Erythroblast (primary cell): ENCODE measurements around the gene TATDN3.

Source experiments
- DNase-seq, 2 experiments: peaks; one replicate each; lab custom pipeline; 2025; lab: John Stamatoyannopoulos, UW
- GATA1 ChIP-seq: IDR thresholded peaks from 2 replicates; pipeline ENCODE4 v1.6.1; 2011; ENCODE audit warnings: low read depth, mild to moderate bottlenecking, control low read depth, low read length, moderate library complexity
- POLR2A ChIP-seq: IDR thresholded peaks from 2 replicates; pipeline ENCODE4 v1.6.1; 2011; ENCODE audit warnings: mild to moderate bottlenecking, low read length

The TATDN3 gene

GRCh38 chr1:212785871-212786270 is 5.8 kb upstream of the TATDN3 start:
- no peak for DNase-seq
- no peak for TF ChIP-seq POLR2A
- no peak for TF ChIP-seq GATA1

DNA sequence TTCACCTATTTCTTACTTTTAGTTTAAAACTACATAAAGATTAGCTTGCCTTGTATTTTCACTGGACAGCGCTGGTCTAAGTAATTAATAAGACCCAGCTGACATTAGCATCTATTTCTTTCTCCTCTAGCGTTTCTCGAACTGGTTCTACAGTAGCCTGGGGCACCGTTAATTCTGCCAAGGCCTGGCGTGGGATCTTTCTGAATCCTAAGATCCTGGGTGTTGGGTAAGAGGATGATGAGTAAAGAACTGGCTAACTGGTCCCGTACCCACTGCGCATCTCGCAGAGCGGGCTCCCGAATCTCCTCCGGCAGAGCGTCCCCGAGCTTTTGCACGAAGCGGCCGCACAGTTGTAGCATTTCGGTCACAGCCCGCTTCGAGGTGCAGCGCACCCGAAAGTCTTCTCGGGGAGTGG is 426 bp upstream of the TATDN3 start:
- peak in 1 of 2 experiments; percentile 90 for DNase-seq
- TF ChIP-seq GATA1 = no peak
- TF ChIP-seq POLR2A = no peak

GRCh38 chr1:212792396-212792908 is 758 bp downstream of the TATDN3 start:
- DNase-seq = peak; percentile 32 to 44

DNA sequence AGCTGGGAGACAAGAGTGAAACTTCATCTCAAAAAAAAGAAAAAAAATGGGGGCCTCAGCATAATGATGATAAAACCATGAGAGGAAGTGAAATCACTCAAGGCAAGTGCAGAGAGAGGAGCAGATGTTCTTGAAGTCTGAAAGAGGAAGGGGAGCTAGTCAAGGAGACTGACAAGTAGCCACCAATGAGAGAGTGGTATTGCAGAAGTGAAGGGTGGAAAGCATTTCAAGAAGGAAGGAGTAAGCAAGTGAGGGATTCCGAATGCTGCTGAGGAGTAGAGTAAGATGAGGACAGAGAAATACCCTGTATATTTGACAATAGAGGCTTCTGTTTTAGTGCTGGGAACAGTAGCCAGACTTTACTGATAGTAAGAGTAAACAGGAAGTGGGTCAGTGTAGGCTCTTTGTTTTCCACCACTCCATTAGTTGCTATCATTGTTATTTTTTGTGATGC is 2.9 kb downstream of the TATDN3 start:
- DNase-seq = peak in 1 of 2 experiments; percentile 7
- TF ChIP-seq GATA1 (no peak), POLR2A (no peak)

More at GRCh38 chr1:212792396-212792908, 758 bp downstream of the TATDN3 start:
- no peak for TF ChIP-seq GATA1
- no peak for TF ChIP-seq POLR2A

DNA sequence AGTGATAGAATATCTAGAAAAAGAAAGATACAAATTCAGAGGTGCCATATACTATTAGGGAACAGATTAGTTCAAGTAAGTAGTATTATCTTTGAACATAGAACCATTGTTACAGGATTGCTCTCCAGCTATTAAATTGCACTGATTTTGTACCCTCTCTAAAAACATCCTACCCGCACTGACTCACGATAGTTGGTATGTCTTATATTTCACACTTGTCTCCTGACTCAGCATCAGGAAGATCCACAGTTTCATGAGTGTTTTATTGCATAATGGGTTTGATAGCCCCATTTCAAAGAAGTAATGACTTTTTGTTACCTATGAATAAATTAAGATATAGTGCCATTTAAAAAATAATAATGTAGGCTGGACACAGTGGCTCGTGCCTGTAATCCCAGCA is 6.0 kb downstream of the TATDN3 start:
- no peak for DNase-seq
- TF ChIP-seq POLR2A (no peak), GATA1 (no peak)

DNA sequence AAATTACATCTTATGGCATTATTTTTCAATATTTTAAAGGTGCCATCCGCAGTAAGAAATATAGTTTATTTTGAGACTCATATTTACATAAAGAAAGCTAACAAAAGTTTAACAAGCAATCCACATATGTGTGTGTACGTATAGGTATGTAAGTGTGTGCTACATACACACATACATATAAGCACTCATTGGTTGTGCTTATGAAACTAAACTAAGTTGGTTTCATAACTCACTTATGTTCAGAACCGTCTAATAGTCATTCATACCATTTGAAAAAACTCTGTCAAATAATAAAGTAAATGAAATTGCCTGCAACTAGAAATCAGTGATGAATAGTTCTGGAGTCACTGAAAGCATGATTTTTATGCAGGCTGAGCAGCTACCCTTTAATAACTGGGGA is 14.1 kb downstream of the TATDN3 start:
- TF ChIP-seq POLR2A (no peak), GATA1 (no peak)
- DNase-seq = no peak

- TF ChIP-seq GATA1 (no peak), POLR2A (no peak)
- peak; percentile 15 to 47 for DNase-seq
These were observed 23.0 kb downstream of the TATDN3 start for GRCh38 chr1:212814537-212815334.

GRCh38 chr1:212816567-212817278 is 25.0 kb downstream of the TATDN3 start:
- TF ChIP-seq GATA1 (no peak), POLR2A (no peak)
- DNase-seq = no peak

- no peak for DNase-seq
- no peak for TF ChIP-seq POLR2A
- no peak for TF ChIP-seq GATA1
These were observed 28.0 kb downstream of the TATDN3 start for GRCh38 chr1:212819726-212820125.

- no peak for TF ChIP-seq GATA1
- no peak for TF ChIP-seq POLR2A
- no peak for DNase-seq
These were observed 29.3 kb downstream of the TATDN3 start for GRCh38 chr1:212820969-212821368.

DNA sequence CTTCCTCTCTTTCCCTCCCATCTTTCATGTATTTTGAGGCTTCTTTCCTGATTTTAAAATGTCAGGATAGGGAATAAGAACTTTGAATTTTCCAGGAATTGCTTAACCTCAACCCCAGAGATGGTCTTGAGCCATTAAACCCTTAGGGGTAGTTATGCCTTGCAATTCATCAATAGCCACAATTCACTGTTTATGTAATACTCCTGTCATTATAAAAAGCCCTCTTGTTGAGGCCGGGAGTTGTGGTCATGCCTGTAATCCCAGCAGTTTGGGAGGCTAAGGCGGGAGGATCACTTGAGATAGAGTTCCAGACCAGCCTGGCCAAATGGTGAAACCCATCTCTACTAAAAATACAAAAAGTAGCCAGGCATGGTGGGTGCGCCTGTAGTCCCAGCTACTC is 31.3 kb downstream of the TATDN3 start:
- no peak for DNase-seq
- TF ChIP-seq POLR2A (no peak), GATA1 (no peak)

- TF ChIP-seq POLR2A (no peak), GATA1 (no peak)
- no peak for DNase-seq
These were observed 32.5 kb downstream of the TATDN3 start for GRCh38 chr1:212824201-212824600.

DNA sequence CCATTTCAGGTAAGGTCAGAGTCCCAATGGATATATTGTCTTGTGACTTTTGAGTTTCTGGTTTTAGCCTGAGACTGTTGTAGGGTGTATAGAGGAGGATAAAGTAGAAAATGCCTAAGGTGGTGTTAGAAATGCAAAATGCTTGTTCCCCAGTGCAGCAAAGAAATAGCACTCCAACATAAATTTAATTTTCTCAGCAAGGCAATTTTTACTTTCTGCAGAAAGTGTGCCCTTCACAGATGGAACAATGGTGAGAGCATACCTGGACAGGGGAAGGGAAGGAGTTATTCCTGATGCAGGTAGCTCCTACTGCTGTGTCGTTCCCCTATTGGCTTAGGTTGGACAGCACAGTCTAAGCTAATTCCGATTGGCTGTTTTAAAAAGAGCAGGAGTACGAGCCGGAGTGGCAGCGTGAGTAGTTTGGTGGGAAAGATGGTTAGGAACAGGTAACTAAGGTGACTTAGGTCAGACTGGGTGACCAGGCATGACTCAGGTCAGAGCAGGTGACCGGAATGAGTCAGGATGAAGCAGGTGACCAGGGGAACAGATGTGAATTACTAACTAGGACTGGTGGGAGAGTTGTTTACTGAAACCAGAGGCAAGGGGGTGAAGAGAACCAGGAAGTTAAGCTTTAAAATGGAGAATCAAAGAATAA is 34.2 kb downstream of the TATDN3 start:
- DNase-seq = no peak
- no peak for TF ChIP-seq GATA1
- no peak for TF ChIP-seq POLR2A

- TF ChIP-seq POLR2A = no peak
- no peak for TF ChIP-seq GATA1
These were observed 35.6 kb downstream of the TATDN3 start for GRCh38 chr1:212827171-212827776.

More at GRCh38 chr1:212827171-212827776, 35.6 kb downstream of the TATDN3 start:
- no peak for DNase-seq
